ENCODE measurements around the gene NANS. TPM values are rescaled to one million over a fixed set of nuclear protein-coding genes. Genes with fewer than 3 reads are reported as not detected.

Gene NANS
- total RNA-seq, 1 experiment from 2014 or later, result 40.4 TPM

GRCh38 chr9:98080780-98081179, 24.2 kb downstream of the NANS start:
- Histone ChIP-seq H3K14ac (ENCODE audit: insufficient read depth, low read length) (no peak overlapping the region), H3K18ac (ENCODE audit: insufficient read length, low read depth, low read length) (no peak overlapping the region), H2BK5ac (ENCODE audit: insufficient read length, low read length) (no peak overlapping the region), H2AK5ac (ENCODE audit: insufficient read length, low read length) (no peak overlapping the region), H3K27ac (ENCODE audit: insufficient read length, low read depth, low read length) (no peak overlapping the region), H3K79me1 (ENCODE audit: insufficient read depth, low read depth, low read length, poor library complexity, severe bottlenecking) (no peaks in the 10 kb centered on the region), H2AFZ (ENCODE audit: low read length) (no peak overlapping the region), H3K23me2 (ENCODE audit: insufficient read length, low read depth, low read length, poor library complexity, severe bottlenecking) (no peaks in the 10 kb centered on the region), H3K9me3 (ENCODE audit: control insufficient read depth, low read depth, low read length) (no peaks in the 10 kb centered on the region), H2BK20ac (ENCODE audit: low read depth, low read length, poor library complexity, severe bottlenecking) (no peak overlapping the region), H4K91ac (ENCODE audit: insufficient read length, low read depth, low read length) (no peak overlapping the region), H4K5ac (ENCODE audit: insufficient read length, low read depth, low read length) (no peak overlapping the region), H3T11ph (ENCODE audit: low read length) (no peak overlapping the region), H4K8ac (replicated peaks; ENCODE audit: insufficient read length, low read depth, low read length) (no peak overlapping the region), H2BK12ac (ENCODE audit: insufficient read length, low read depth, low read length) (no peak overlapping the region), H3K4me2 (ENCODE audit: insufficient read depth, insufficient read length, low read length) (no peak overlapping the region), H2BK15ac (ENCODE audit: low read depth, low read length) (no peak overlapping the region), H3K4me1 (ENCODE audit: insufficient read depth, low read length) (peaks cover 6% of the 10 kb centered on the region), H3K79me2 (ENCODE audit: insufficient read depth, low read length) (no peaks in the 10 kb centered on the region), H4K20me1 (ENCODE audit: control insufficient read depth, insufficient read depth, insufficient read length) (no peaks in the 10 kb centered on the region), H3K27me3 (ENCODE audit: insufficient read depth, low read length) (no peaks in the 10 kb centered on the region), H3K56ac (ENCODE audit: insufficient read length, low read depth, low read length) (no peak overlapping the region), H3K9ac (ENCODE audit: extremely low read depth, insufficient read length, low read length) (no peak overlapping the region), H2BK120ac (ENCODE audit: low read depth, low read length, poor library complexity, severe bottlenecking) (no peak overlapping the region), H3K4ac (ENCODE audit: low read depth, low read length) (no peak overlapping the region), H3K23ac (ENCODE audit: insufficient read length, low read depth, low read length) (no peak overlapping the region)
- no peak for DNase-seq
- Mint-ChIP-seq H3K4me1 (peaks cover 15 to 22% of the 10 kb centered on the region in 2 experiments), H3K4me3 (no peak overlapping the region), H3K27ac (no peak overlapping the region), H3K9me3 (no peaks in the 10 kb centered on the region), H3K36me3 (ENCODE audit: insufficient read depth in 1 of 3, low read depth in 3 of 3) (peaks cover 4 to 51% (median 29%) of the 10 kb centered on the region in 3 experiments), H3K27me3 (ENCODE audit: low read depth) (no peaks in the 10 kb centered on the region)
- no peak for TF ChIP-seq CTCF (conservative IDR thresholded peaks at IDR 0.05)
- WGBS (ENCODE audit: extremely low coverage, insufficient read length, low lambda C conversion rate), result no CpG with 5 or more reads among the region's 12 CpGs
